Measurements from ENCODE around the gene IDH2.

Gene IDH2

DNA sequence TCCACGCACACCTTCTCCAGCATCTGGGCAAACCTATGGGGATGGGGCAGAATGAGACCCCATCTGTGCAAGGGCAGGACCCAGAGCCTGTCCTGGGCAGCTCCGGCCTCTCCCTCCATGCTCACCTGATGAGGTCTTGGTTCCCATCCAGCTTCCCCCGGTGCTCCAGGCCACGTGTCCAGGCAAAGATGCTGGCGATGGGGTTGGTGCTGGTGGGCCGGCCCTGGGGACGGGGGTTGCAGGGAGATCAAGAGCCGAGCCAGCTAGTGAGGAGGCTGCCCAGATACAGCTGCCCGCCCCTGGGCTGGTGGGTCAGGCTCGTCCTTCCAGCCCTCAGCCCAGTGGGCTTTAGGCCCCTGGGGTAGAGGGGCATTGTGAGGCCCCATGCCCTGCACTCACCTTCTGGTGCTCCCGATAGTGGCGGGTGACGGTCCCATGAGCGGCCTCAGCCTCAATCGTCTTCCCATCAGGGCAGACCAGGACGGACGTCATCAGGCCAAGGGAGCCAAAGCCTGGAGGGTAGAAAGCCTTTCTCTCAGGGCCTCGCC, 17.3 kb downstream of the IDH2 start:
- Mint-ChIP-seq H3K27ac (peak overlapping the region; percentile 77), H3K4me1 (ENCODE audit: low read depth) (peaks cover 63% of the 10 kb centered on the region), H3K27me3 (no peaks in the 10 kb centered on the region), H3K4me3 (no peak overlapping the region), H3K9me3 (no peaks in the 10 kb centered on the region), H3K36me3 (ENCODE audit: low read depth) (peaks cover 98% of the 10 kb centered on the region)
- intact Hi-C loops (cut with micrococcal nuclease) = loop anchor here (5.0 to 10.0 kb wide), 3 partner anchors 140 to 343 kb away; partner anchors contain the start of gene AP3S2

DNA sequence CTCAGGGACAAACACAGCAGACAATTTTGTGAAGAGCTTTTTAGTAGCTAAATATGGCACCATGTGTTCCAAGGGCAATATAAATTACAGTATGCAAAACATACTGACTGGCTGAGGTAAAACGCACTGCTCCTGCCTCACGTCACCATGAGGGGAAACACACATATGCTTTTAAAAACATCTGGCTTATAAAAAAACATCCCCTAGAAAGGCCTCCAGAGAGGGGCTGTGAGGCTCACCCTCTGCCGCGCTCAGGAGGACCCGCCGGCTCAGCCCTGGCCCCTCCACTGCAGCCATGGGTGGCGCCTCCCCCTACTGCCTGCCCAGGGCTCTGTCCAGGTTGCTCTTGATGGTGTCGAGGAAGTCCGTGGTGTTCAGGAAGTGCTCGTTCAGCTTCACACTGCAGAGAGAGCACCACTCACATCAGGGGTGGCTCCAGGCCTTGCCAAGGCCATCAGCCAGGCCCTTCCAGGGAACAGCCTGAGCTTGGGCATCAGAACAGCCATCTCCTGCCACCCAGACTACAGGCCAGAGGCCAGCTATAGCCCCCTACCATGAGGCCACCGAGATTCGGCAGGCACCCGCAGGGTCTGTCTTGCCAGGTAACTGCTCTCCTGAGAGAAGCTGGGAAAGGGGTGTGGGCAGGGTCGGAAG, 18.2 kb downstream of the IDH2 start:
- Mint-ChIP-seq H3K9me3 (no peaks in the 10 kb centered on the region), H3K4me1 (ENCODE audit: low read depth) (peaks cover 63% of the 10 kb centered on the region), H3K27me3 (no peaks in the 10 kb centered on the region), H3K36me3 (ENCODE audit: low read depth) (peaks cover 98% of the 10 kb centered on the region), H3K27ac (peak overlapping the region; percentile 13), H3K4me3 (no peak overlapping the region)
- intact Hi-C loops (cut with micrococcal nuclease) = loop anchor here (10.0 kb wide), 1 partner anchor 141 kb away; no protein-coding TSS in a partner anchor

- intact Hi-C loops (cut with micrococcal nuclease) = loop anchor here (10.0 kb wide), 1 partner anchor 141 kb away; no protein-coding TSS in a partner anchor
- H3K36me3 Mint-ChIP-seq (ENCODE audit: low read depth) = peaks cover 98% of the 10 kb centered on the region
- no peaks in the 10 kb centered on the region for H3K9me3 Mint-ChIP-seq
- peak overlapping the region; percentile 13 for H3K27ac Mint-ChIP-seq
- H3K4me1 Mint-ChIP-seq (ENCODE audit: low read depth) = peaks cover 63% of the 10 kb centered on the region
- H3K27me3 Mint-ChIP-seq = no peaks in the 10 kb centered on the region
- H3K4me3 Mint-ChIP-seq = no peak overlapping the region
Measured at GRCh38 chr15:90083419-90083818, 18.8 kb downstream of the IDH2 start.

GRCh38 chr15:90082140-90082715, 20.0 kb downstream of the IDH2 start:
- peaks cover 55% of the 10 kb centered on the region for H3K4me1 Mint-ChIP-seq (ENCODE audit: low read depth)
- H3K36me3 Mint-ChIP-seq (ENCODE audit: low read depth) = peaks cover 98% of the 10 kb centered on the region
- H3K27me3 Mint-ChIP-seq = no peaks in the 10 kb centered on the region
- no peaks in the 10 kb centered on the region for H3K9me3 Mint-ChIP-seq
- H3K27ac Mint-ChIP-seq = peak overlapping the region; percentile 9
- no peak overlapping the region for H3K4me3 Mint-ChIP-seq
- intact Hi-C loops (cut with micrococcal nuclease) = loop anchor here (10.0 kb wide), 1 partner anchor 143 kb away; no protein-coding TSS in a partner anchor

DNA sequence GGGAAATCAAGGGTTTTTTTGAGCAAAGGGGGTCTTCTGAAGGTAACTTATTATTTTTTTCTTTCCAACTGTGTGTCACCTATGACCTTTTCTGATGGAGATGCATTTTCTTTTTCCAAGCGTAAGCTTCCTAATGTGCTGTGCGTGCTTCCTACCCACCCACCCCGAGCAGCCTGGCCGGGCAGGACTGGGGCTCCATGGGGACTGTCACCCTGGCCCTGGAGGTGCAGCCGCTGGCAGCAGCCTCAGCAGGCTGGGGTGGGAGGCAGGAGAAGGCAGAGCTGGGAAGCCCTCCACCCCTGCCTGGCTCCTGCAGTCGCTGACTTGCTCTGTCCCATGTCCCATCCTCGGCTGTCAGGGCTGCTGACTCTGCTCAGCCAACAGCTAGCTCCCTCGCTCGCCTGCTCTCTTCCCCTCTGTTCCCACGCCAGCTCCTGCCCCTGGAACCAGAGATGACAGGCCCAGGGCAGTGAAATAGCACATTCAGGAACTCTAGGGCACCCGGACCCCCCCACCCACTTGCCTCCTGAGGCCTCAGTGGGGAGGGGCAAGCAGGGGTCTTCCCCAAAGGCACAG, 21.4 kb downstream of the IDH2 start:
- H3K27me3 Mint-ChIP-seq = no peaks in the 10 kb centered on the region
- peaks cover 42% of the 10 kb centered on the region for H3K4me1 Mint-ChIP-seq (ENCODE audit: low read depth)
- H3K9me3 Mint-ChIP-seq = no peaks in the 10 kb centered on the region
- no peak overlapping the region for H3K4me3 Mint-ChIP-seq
- intact Hi-C loops (cut with micrococcal nuclease) = loop anchor here (10.0 kb wide), 1 partner anchor 144 kb away; no protein-coding TSS in a partner anchor
- H3K36me3 Mint-ChIP-seq (ENCODE audit: low read depth) = peaks cover 98% of the 10 kb centered on the region
- H3K27ac Mint-ChIP-seq = peak overlapping the region; percentile 42

DNA sequence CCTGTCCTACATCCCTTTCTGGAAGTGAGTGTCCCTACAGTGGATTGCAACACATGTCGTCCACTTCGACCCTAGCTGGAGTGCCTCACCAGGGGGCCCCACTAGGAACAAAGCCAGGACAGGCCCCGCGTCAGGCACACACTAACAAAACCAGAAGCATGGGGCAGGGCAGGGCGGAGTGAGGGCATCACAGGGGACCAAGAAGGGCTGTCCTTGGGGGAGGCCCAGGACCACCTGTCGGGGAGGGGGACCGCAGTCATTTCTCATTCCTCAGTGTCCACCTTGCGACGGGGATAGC, 21.9 kb downstream of the IDH2 start:
- intact Hi-C loops (cut with micrococcal nuclease) = loop anchor here (10.0 kb wide), 1 partner anchor 144 kb away; no protein-coding TSS in a partner anchor
- H3K27ac Mint-ChIP-seq = no peak overlapping the region

DNA sequence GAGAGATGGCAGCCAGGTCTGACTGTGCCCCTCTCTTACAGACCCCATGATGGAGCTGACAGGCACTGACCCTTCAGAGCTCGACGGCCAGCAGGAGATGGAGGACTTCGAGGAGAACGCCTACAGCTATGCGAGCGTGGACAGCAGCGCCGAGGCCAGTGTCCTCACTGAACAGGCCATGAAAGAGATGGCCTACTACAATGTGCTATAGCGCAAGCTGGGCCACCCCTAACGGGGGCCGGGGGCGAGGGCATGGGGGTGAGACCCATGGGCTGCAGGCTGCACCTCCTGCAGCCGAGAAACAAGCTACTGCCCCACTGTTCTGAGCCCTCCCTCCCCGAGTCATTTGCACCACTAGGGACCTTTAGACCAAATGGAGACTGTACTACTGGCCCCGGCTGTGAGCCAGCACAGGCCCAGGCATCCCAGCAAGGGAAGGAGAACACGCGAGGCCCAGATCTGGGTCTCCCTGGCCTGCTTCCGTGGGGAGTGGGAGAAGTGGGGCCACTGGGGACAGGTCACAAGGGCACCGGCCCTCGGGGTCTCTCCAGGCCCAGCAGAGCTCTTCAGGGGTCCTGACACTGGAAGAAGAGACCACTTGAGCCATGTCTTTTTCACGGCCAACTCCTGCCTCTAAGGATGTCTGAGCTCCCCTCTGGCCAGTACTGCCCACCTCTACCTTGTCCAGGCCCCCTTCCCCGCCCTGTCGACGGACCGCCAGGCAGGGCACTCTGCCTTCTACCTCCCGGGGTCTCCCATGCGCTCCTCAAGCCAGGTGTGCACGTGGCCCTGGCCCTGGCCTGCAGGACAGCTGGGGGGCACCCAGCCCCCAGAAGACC, 22.4 kb downstream of the IDH2 start:
- peaks cover 98% of the 10 kb centered on the region for H3K36me3 Mint-ChIP-seq (ENCODE audit: low read depth)
- no peaks in the 10 kb centered on the region for H3K27me3 Mint-ChIP-seq
- no peak overlapping the region for H3K4me3 Mint-ChIP-seq
- no peak overlapping the region for H3K27ac Mint-ChIP-seq
- no peaks in the 10 kb centered on the region for H3K9me3 Mint-ChIP-seq
- intact Hi-C loops (cut with micrococcal nuclease) = loop anchor here (10.0 kb wide), 1 partner anchor 145 kb away; no protein-coding TSS in a partner anchor
- H3K4me1 Mint-ChIP-seq (ENCODE audit: low read depth) = peaks cover 33% of the 10 kb centered on the region

More for the DNA sequence above, 21.9 kb downstream of the IDH2 start:
- peaks cover 37% of the 10 kb centered on the region for H3K4me1 Mint-ChIP-seq (ENCODE audit: low read depth)
- H3K9me3 Mint-ChIP-seq = no peaks in the 10 kb centered on the region
- no peak overlapping the region for H3K4me3 Mint-ChIP-seq
- no peaks in the 10 kb centered on the region for H3K27me3 Mint-ChIP-seq
- peaks cover 98% of the 10 kb centered on the region for H3K36me3 Mint-ChIP-seq (ENCODE audit: low read depth)

GRCh38 chr15:90078965-90079364, 23.3 kb downstream of the IDH2 start:
- Mint-ChIP-seq H3K36me3 (ENCODE audit: low read depth) (peaks cover 98% of the 10 kb centered on the region), H3K9me3 (no peaks in the 10 kb centered on the region), H3K4me1 (ENCODE audit: low read depth) (peaks cover 25% of the 10 kb centered on the region), H3K27ac (no peak overlapping the region), H3K27me3 (no peaks in the 10 kb centered on the region), H3K4me3 (no peak overlapping the region)
- intact Hi-C loops (cut with micrococcal nuclease) = no loop called here

GRCh38 chr15:90076716-90077115, 25.6 kb downstream of the IDH2 start:
- peaks cover 16% of the 10 kb centered on the region for H3K4me1 Mint-ChIP-seq (ENCODE audit: low read depth)
- H3K9me3 Mint-ChIP-seq = no peaks in the 10 kb centered on the region
- intact Hi-C loops (cut with micrococcal nuclease) = no loop called here
- H3K4me3 Mint-ChIP-seq = no peak overlapping the region
- H3K36me3 Mint-ChIP-seq (ENCODE audit: low read depth) = peaks cover 100% of the 10 kb centered on the region
- H3K27me3 Mint-ChIP-seq = no peaks in the 10 kb centered on the region
- H3K27ac Mint-ChIP-seq = no peak overlapping the region

- Mint-ChIP-seq H3K27ac (no peak overlapping the region), H3K4me1 (ENCODE audit: low read depth) (peaks cover 12% of the 10 kb centered on the region), H3K9me3 (no peaks in the 10 kb centered on the region), H3K4me3 (no peak overlapping the region), H3K27me3 (no peaks in the 10 kb centered on the region), H3K36me3 (ENCODE audit: low read depth) (peaks cover 98% of the 10 kb centered on the region)
- intact Hi-C loops (cut with micrococcal nuclease) = no loop called here
Measured at GRCh38 chr15:90075420-90076289, 26.6 kb downstream of the IDH2 start.

- no peaks in the 10 kb centered on the region for H3K9me3 Mint-ChIP-seq
- H3K4me1 Mint-ChIP-seq (ENCODE audit: low read depth) = peaks cover 14% of the 10 kb centered on the region
- intact Hi-C loops (cut with micrococcal nuclease) = loop anchor here (5.0 kb wide), 3 partner anchors 38 to 178 kb away; partner anchors contain the start of gene ARPIN
- no peak overlapping the region for H3K4me3 Mint-ChIP-seq
- no peaks in the 10 kb centered on the region for H3K27me3 Mint-ChIP-seq
- H3K27ac Mint-ChIP-seq = peak overlapping the region; percentile 5
- H3K36me3 Mint-ChIP-seq (ENCODE audit: low read depth) = peaks cover 96% of the 10 kb centered on the region
Measured at GRCh38 chr15:90074916-90075315, 27.4 kb downstream of the IDH2 start.

- H3K9me3 Mint-ChIP-seq = no peaks in the 10 kb centered on the region
- H3K27me3 Mint-ChIP-seq = no peaks in the 10 kb centered on the region
- H3K4me3 Mint-ChIP-seq = no peak overlapping the region
- intact Hi-C loops (cut with micrococcal nuclease) = loop anchor here (5.0 kb wide), 3 partner anchors 37 to 177 kb away; partner anchors contain the start of gene ARPIN
- peak overlapping the region; percentile 40 for H3K27ac Mint-ChIP-seq
- peaks cover 96% of the 10 kb centered on the region for H3K36me3 Mint-ChIP-seq (ENCODE audit: low read depth)
- H3K4me1 Mint-ChIP-seq (ENCODE audit: low read depth) = peaks cover 23% of the 10 kb centered on the region
Measured at GRCh38 chr15:90074023-90074422, 28.2 kb downstream of the IDH2 start.

All from dendritic cell treated with granulocyte-macrophage colony-stimulating factor and Interleukin-4, amounts not matched to agents 40 ng/mL and 50 ng/mL, for 4 days (primary cell).